ENCODE data around the gene RBM47.

Gene RBM47

GRCh38 chr4:40586729-40587128, 42.9 kb downstream of the RBM47 start:
- no peak for DNase-seq (ENCODE audit: low spot score)

GRCh38 chr4:40586034-40586433, 43.6 kb downstream of the RBM47 start:
- no peak for DNase-seq (ENCODE audit: low spot score)

GRCh38 chr4:40585201-40585799, 44.4 kb downstream of the RBM47 start:
- no peak for DNase-seq (ENCODE audit: low spot score)

- DNase-seq (ENCODE audit: low spot score) = no peak
Measured at GRCh38 chr4:40584517-40585141, 45.0 kb downstream of the RBM47 start.

DNA sequence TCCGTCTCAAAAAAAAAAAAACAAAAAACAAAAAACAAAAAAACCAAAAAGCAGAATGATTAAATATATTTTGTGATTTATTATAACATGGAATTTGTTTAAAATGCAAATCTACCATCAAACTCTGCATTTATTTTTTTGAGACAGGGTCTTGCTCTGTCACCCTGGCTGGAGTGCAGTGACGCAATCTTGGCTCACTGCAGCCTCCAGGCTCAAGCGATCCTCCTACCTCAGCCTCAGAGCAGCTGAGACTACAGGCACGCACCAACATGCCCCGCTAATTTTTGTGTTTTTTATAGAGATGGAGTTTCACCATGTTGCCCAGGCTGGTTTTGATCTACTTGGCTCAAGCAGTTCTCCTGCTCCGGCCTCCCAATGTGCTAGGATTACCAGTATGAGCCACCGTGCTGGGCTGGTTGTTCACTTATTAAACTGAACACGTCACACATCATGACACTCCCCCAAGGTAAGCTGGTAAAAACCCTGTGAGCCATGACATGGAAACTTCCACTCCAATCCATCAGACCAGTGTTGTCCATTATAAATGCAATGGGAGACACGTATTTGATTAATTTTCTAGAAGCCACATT, 45.7 kb downstream of the RBM47 start:
- no peak for DNase-seq (ENCODE audit: low spot score)

GRCh38 chr4:40582413-40582812, 47.3 kb downstream of the RBM47 start:
- DNase-seq (ENCODE audit: low spot score) = no peak

DNA sequence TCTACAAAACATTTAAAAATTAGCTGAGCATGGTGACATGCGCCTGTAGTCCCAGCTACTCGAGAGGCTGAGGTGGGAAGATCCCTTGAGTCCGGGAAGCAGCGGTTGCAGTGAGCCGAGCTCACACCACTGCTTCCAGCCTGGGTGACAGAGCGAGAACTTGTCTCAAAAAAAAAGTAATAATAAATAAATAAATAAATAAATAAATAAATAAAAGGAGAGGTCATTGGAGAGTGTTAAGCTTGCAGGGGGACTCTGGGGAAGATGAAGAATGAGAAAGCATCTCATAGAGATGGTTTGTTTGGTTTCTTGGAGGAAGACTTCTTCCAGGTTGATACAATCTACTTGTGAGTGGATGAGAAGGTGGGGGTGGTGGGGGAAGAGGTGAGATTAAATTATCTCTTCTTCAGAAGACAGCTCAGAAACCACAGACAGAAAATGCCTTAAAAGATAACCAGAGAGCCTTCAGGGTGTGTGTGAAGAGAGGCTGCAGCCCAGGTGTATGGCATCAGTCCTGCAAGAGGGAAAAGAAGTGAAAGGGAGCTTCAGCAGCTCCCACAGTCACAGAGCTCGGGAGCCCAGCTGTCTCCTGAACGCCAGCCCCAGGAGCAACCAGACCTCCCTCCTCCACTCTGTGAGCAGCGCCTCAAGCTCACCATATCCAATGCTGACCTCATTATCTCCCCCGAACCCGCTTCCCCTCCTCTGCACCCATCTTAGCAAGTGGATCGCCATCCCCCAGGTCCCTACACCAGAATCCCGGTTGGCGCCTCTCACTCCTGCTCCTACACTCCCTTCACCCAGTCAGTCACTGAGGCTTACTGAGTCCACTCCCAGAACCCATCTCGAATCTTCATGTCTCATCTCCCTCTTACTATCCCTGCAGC, 48.2 kb downstream of the RBM47 start:
- no peak for DNase-seq (ENCODE audit: low spot score)

DNA sequence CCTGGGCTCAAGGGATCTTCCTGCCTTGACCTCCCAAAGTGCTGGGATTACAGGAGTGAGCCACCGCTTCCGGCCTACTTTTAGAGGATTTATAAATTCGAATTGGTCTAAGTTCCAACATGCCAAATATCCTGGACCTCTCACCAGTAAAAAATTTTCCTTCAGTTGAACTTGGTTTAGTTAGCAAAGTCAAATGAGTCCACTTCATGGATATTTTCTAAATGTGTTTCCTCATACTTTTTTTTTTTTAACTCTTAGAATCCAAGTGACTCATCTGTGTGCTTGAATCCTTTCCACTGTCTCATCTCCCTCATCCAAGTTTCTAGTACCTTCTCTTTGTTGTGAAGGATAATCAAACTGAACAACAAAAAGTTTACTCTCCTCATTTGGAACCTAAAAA, 49.7 kb downstream of the RBM47 start:
- no peak for DNase-seq (ENCODE audit: low spot score)

- DNase-seq (ENCODE audit: low spot score) = no peak
Measured at GRCh38 chr4:40577588-40578253, 51.9 kb downstream of the RBM47 start.

- DNase-seq (ENCODE audit: low spot score) = peak; percentile 90
Measured at GRCh38 chr4:40576651-40577480, 52.8 kb downstream of the RBM47 start.

- DNase-seq (ENCODE audit: low spot score) = no peak
Measured at GRCh38 chr4:40575846-40576245, 53.8 kb downstream of the RBM47 start.

GRCh38 chr4:40573593-40574311, 55.9 kb downstream of the RBM47 start:
- DNase-seq (ENCODE audit: low spot score) = peak; percentile 67

GRCh38 chr4:40572692-40573310, 56.9 kb downstream of the RBM47 start:
- DNase-seq (ENCODE audit: low spot score) = no peak

DNA sequence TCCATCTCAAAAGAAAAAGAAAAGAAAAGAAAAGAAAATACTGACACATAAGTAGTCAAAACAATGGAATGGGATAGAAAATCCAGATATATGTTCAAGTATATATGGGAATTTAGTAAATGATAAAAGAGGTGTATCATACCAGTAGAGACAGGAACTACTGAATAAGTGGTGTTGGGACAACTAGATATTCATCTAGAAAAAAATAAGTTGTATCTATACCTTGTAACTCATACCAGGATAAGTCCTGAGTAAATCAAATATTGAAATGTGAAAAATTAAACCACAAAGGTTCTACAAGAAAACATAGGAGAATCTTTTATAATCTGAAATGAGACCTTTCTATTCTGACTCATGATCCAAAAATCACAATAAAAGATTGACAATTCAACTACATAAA, 58.5 kb downstream of the RBM47 start:
- DNase-seq (ENCODE audit: low spot score) = no peak

DNA sequence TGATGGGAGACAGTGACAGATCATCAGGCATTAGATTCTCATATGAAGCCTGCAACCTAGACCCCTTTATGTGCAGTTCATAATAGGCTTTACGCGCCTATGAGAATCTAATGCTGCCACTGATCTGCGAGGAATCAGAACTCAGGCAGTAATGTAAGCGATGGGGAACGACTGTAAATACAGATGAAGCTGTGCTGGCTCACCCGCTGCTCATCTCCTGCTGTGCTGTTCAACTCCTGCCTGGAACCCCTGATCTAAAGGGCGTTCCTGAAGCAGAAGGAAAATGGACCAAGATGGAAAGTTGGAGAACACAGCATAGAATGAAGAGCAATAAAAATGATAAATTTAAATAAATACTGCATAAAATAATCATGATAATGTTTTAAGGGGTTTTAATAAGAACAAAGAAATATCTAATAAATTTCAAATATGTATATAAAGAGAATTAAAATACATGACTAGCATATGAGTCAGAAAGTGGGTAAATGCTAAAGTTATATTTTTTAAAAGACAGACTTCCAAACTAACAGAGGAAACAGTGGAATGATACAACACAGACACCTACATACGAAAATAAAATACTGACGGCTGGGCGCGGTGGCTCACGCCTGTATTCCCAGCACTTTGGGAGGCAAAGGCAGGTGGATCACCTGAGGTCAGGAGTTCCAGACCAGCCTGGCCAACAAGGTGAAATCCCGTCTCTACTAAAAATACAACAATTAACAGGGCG, 59.2 kb downstream of the RBM47 start:
- DNase-seq (ENCODE audit: low spot score) = no peak

DNA sequence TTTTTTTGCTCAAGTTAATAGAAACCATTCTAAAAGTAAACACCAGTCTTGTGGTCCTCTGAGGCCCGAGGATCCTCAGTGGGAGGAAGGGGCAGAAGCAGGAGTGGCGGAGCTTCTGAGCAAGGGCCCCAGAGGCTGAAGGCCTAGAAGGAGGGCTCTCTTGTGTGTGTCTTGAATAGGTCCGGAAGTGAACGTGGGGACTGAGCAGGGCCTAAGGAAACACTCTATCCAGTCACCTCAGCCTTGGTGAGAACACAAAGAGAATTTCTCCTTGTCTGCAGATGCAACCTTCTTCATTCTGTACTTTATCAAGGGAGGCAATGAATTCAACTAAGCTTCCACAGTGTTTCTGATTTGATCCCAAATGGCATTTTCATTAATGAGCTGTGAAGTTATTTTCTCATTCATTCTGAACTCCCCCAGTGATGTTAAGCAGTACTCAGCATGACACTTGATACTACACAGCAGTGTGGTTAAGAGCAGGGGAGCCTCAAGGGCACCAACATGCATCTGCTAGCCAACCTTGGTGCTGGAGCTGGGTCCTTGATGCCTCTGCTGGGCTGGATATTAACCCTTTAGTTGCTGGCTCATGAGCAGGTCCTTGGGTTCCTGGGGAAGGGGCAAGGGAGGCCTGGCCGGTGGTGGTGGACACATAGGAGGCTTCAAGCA, 64.7 kb downstream of the RBM47 start:
- no peak for DNase-seq (ENCODE audit: low spot score)

DNA sequence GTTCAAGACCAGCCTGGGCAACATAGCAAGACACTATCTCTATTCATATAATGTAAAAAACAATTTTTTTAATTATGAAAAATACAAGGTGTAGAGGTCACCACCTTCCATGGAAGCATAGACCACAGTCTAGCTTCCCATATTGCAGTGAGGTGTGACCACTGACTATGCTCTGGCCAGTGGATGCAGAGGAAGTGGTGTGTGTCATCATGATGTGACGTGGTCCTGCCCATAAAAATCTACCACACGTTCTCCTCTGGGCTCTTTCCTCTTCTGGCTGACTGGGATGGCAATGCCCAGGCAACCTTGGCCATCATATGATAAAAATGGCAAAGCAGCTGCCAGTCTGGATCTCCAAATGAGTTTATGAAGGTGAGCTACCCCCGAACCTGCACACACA, 65.7 kb downstream of the RBM47 start:
- peak; percentile 31 for DNase-seq (ENCODE audit: low spot score)

- no peak for DNase-seq (ENCODE audit: low spot score)
Measured at GRCh38 chr4:40563401-40563800, 66.3 kb downstream of the RBM47 start.

DNA sequence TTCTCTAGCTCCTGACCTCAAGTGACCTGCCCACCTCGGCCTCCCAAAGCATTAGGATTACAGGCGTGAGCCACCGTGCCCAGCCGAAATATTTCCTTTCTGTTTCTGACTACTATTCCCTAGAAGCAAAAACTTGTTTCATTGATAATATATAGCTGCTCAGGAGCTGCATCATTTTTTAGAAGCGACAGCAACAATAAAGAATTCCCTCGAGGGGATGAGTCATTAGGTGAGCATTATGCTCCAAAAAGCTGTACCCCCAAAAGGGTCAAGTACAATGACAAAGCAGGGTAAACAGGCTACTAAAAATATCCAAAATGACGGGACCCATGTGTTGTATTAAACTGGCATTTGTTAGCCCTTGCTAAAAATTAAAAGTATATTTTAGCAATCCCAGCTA, 67.0 kb downstream of the RBM47 start:
- DNase-seq (ENCODE audit: low spot score) = no peak

Data from pons (tissue), 1 donor.